ENCODE measurements around the gene TUBA8. TPM values are rescaled to one million over a fixed set of nuclear protein-coding genes. Genes with fewer than 3 reads are reported as not detected.
"Not testable (repeated sequence)": the region's sequence is repeated elsewhere in the genome, so short reads cannot be mapped to it uniquely, and the experiment has no call there.

Gene TUBA8
- total and polyA plus RNA-seq, 2 donors: 0.57 to 3.1 TPM

- 92% methylated on average over 15 of the region's 15 CpGs for WGBS
- H3K27ac ChIP-seq (ENCODE audit: low read depth in 1 of 2, low read length in 1 of 2): no peak overlapping the region
- no peak overlapping the region for H3K4me3 ChIP-seq (ENCODE audit: low read length in 2 of 2)
- H3K9me3 ChIP-seq (ENCODE audit: control insufficient read depth in 2 of 2, insufficient read depth in 1 of 2, low read length in 1 of 2): no peaks in the 10 kb centered on the region
- H3K4me1 ChIP-seq (ENCODE audit: control insufficient read depth in 2 of 2, insufficient read depth in 2 of 2, low read length in 2 of 2): peaks cover 9 to 11% of the 10 kb centered on the region in 2 donors
- peaks cover 10 to 28% of the 10 kb centered on the region in 2 donors for H3K27me3 ChIP-seq (ENCODE audit: control insufficient read depth in 2 of 2, insufficient read depth in 1 of 2, low read length in 1 of 2)
- no peaks in the 10 kb centered on the region for H3K36me3 ChIP-seq (ENCODE audit: control insufficient read depth in 2 of 2, insufficient read depth in 2 of 2, low read length in 1 of 2)
- no peak for DNase-seq (ENCODE audit: low read depth in 6 of 9, low spot score in 9 of 9)
These were observed 6.0 kb downstream of the TUBA8 start for GRCh38 chr22:18116634-18117033.

GRCh38 chr22:18118345-18118915 is 7.8 kb downstream of the TUBA8 start:
- 97% methylated on average over 9 of the region's 9 CpGs for WGBS
- H3K4me3 ChIP-seq (ENCODE audit: low read length in 2 of 2): no peak overlapping the region
- DNase-seq (ENCODE audit: low read depth in 6 of 9, low spot score in 9 of 9): no peak

GRCh38 chr22:18119409-18120110 is 9.0 kb downstream of the TUBA8 start:
- no peak overlapping the region for H3K4me3 ChIP-seq (ENCODE audit: low read length in 2 of 2)
- peak overlapping the region in 1 of 2 donors; percentile 26 for H3K27ac ChIP-seq (ENCODE audit: low read depth in 1 of 2, low read length in 1 of 2)
- peaks cover 2 to 7% of the 10 kb centered on the region in 2 donors for H3K4me1 ChIP-seq (ENCODE audit: control insufficient read depth in 2 of 2, insufficient read depth in 2 of 2, low read length in 2 of 2)
- H3K36me3 ChIP-seq (ENCODE audit: control insufficient read depth in 2 of 2, insufficient read depth in 2 of 2, low read length in 1 of 2): no peaks in the 10 kb centered on the region
- H3K27me3 ChIP-seq (ENCODE audit: control insufficient read depth in 2 of 2, insufficient read depth in 1 of 2, low read length in 1 of 2): peaks cover 0 to 1% of the 10 kb centered on the region in 2 donors
- no peaks in the 10 kb centered on the region for H3K9me3 ChIP-seq (ENCODE audit: control insufficient read depth in 2 of 2, insufficient read depth in 1 of 2, low read length in 1 of 2)
- no peak for DNase-seq (ENCODE audit: low read depth in 6 of 9, low spot score in 9 of 9)
- 36% methylated on average over 18 of the region's 18 CpGs for WGBS

More at GRCh38 chr22:18118345-18118915, 7.8 kb downstream of the TUBA8 start:
- no peaks in the 10 kb centered on the region for H3K36me3 ChIP-seq (ENCODE audit: control insufficient read depth in 2 of 2, insufficient read depth in 2 of 2, low read length in 1 of 2)
- H3K27me3 ChIP-seq (ENCODE audit: control insufficient read depth in 2 of 2, insufficient read depth in 1 of 2, low read length in 1 of 2): peaks cover 0 to 12% of the 10 kb centered on the region in 2 donors
- H3K27ac ChIP-seq (ENCODE audit: low read depth in 1 of 2, low read length in 1 of 2): no peak overlapping the region
- H3K4me1 ChIP-seq (ENCODE audit: control insufficient read depth in 2 of 2, insufficient read depth in 2 of 2, low read length in 2 of 2): peaks cover 9 to 11% of the 10 kb centered on the region in 2 donors
- no peaks in the 10 kb centered on the region for H3K9me3 ChIP-seq (ENCODE audit: control insufficient read depth in 2 of 2, insufficient read depth in 1 of 2, low read length in 1 of 2)

- Histone ChIP-seq H3K4me3 (ENCODE audit: low read length in 2 of 2) (no peak overlapping the region), H3K36me3 (ENCODE audit: control insufficient read depth in 2 of 2, insufficient read depth in 2 of 2, low read length in 1 of 2) (no peaks in the 10 kb centered on the region), H3K4me1 (ENCODE audit: control insufficient read depth in 2 of 2, insufficient read depth in 2 of 2, low read length in 2 of 2) (peaks cover 0 to 7% of the 10 kb centered on the region in 2 donors), H3K27ac (ENCODE audit: low read depth in 1 of 2, low read length in 1 of 2) (no peak overlapping the region), H3K27me3 (ENCODE audit: control insufficient read depth in 2 of 2, insufficient read depth in 1 of 2, low read length in 1 of 2) (no peaks in the 10 kb centered on the region), H3K9me3 (ENCODE audit: control insufficient read depth in 2 of 2, insufficient read depth in 1 of 2, low read length in 1 of 2) (no peaks in the 10 kb centered on the region)
- DNase-seq (ENCODE audit: low read depth in 6 of 9, low spot score in 9 of 9): no peak
- 98% methylated on average over 4 of the region's 4 CpGs for WGBS
These were observed 10.2 kb downstream of the TUBA8 start for GRCh38 chr22:18120857-18121256.

GRCh38 chr22:18121506-18121905 is 10.9 kb downstream of the TUBA8 start:
- Histone ChIP-seq H3K4me3 (ENCODE audit: low read length in 2 of 2) (no peak overlapping the region), H3K27ac (ENCODE audit: low read depth in 1 of 2, low read length in 1 of 2) (no peak overlapping the region), H3K36me3 (ENCODE audit: control insufficient read depth in 2 of 2, insufficient read depth in 2 of 2, low read length in 1 of 2) (no peaks in the 10 kb centered on the region), H3K4me1 (ENCODE audit: control insufficient read depth in 2 of 2, insufficient read depth in 2 of 2, low read length in 2 of 2) (peaks cover 0 to 7% of the 10 kb centered on the region in 2 donors), H3K9me3 (ENCODE audit: control insufficient read depth in 2 of 2, insufficient read depth in 1 of 2, low read length in 1 of 2) (no peaks in the 10 kb centered on the region), H3K27me3 (ENCODE audit: control insufficient read depth in 2 of 2, insufficient read depth in 1 of 2, low read length in 1 of 2) (no peaks in the 10 kb centered on the region)
- 98% methylated on average over 13 of the region's 13 CpGs for WGBS
- DNase-seq (ENCODE audit: low read depth in 6 of 9, low spot score in 9 of 9): no peak

GRCh38 chr22:18121954-18122554 is 11.4 kb downstream of the TUBA8 start:
- H3K4me3 ChIP-seq (ENCODE audit: low read length in 2 of 2): no peak overlapping the region
- H3K27ac ChIP-seq (ENCODE audit: low read depth in 1 of 2, low read length in 1 of 2): no peak overlapping the region
- H3K4me1 ChIP-seq (ENCODE audit: control insufficient read depth in 2 of 2, insufficient read depth in 2 of 2, low read length in 2 of 2): peaks cover 0 to 7% of the 10 kb centered on the region in 2 donors
- no peaks in the 10 kb centered on the region for H3K27me3 ChIP-seq (ENCODE audit: control insufficient read depth in 2 of 2, insufficient read depth in 1 of 2, low read length in 1 of 2)
- 94% methylated on average over 5 of the region's 5 CpGs for WGBS
- no peaks in the 10 kb centered on the region for H3K36me3 ChIP-seq (ENCODE audit: control insufficient read depth in 2 of 2, insufficient read depth in 2 of 2, low read length in 1 of 2)
- H3K9me3 ChIP-seq (ENCODE audit: control insufficient read depth in 2 of 2, insufficient read depth in 1 of 2, low read length in 1 of 2): no peaks in the 10 kb centered on the region
- no peak for DNase-seq (ENCODE audit: low read depth in 6 of 9, low spot score in 9 of 9)

GRCh38 chr22:18123476-18124025 is 12.9 kb downstream of the TUBA8 start:
- not testable (repeated sequence) for H3K27ac ChIP-seq (ENCODE audit: low read depth in 1 of 2, low read length in 1 of 2); DNase-seq (ENCODE audit: low read depth in 6 of 9, low spot score in 9 of 9); H3K36me3 ChIP-seq (ENCODE audit: control insufficient read depth in 2 of 2, insufficient read depth in 2 of 2, low read length in 1 of 2); H3K4me1 ChIP-seq (ENCODE audit: control insufficient read depth in 2 of 2, insufficient read depth in 2 of 2, low read length in 2 of 2); H3K9me3 ChIP-seq (ENCODE audit: control insufficient read depth in 2 of 2, insufficient read depth in 1 of 2, low read length in 1 of 2); H3K4me3 ChIP-seq (ENCODE audit: low read length in 2 of 2); H3K27me3 ChIP-seq (ENCODE audit: control insufficient read depth in 2 of 2, insufficient read depth in 1 of 2, low read length in 1 of 2)
- WGBS: 97% methylated on average over 19 of the region's 19 CpGs

- Histone ChIP-seq H3K4me3 (ENCODE audit: low read length in 2 of 2) (no peak overlapping the region), H3K27me3 (ENCODE audit: control insufficient read depth in 2 of 2, insufficient read depth in 1 of 2, low read length in 1 of 2) (no peaks in the 10 kb centered on the region), H3K4me1 (ENCODE audit: control insufficient read depth in 2 of 2, insufficient read depth in 2 of 2, low read length in 2 of 2) (no peaks in the 10 kb centered on the region), H3K9me3 (ENCODE audit: control insufficient read depth in 2 of 2, insufficient read depth in 1 of 2, low read length in 1 of 2) (peaks cover 0 to under 1% of the 10 kb centered on the region in 2 donors), H3K36me3 (ENCODE audit: control insufficient read depth in 2 of 2, insufficient read depth in 2 of 2, low read length in 1 of 2) (no peaks in the 10 kb centered on the region), H3K27ac (ENCODE audit: low read depth in 1 of 2, low read length in 1 of 2) (no peak overlapping the region)
- WGBS: 98% methylated on average over 18 of the region's 18 CpGs
- DNase-seq (ENCODE audit: low read depth in 6 of 9, low spot score in 9 of 9): no peak
These were observed 16.0 kb downstream of the TUBA8 start for GRCh38 chr22:18126606-18127005.

- Histone ChIP-seq H3K36me3 (ENCODE audit: control insufficient read depth in 2 of 2, insufficient read depth in 2 of 2, low read length in 1 of 2) (no peaks in the 10 kb centered on the region), H3K27ac (ENCODE audit: low read depth in 1 of 2, low read length in 1 of 2) (no peak overlapping the region), H3K4me1 (ENCODE audit: control insufficient read depth in 2 of 2, insufficient read depth in 2 of 2, low read length in 2 of 2) (no peaks in the 10 kb centered on the region), H3K27me3 (ENCODE audit: control insufficient read depth in 2 of 2, insufficient read depth in 1 of 2, low read length in 1 of 2) (no peaks in the 10 kb centered on the region), H3K9me3 (ENCODE audit: control insufficient read depth in 2 of 2, insufficient read depth in 1 of 2, low read length in 1 of 2) (peaks cover 0 to 1% of the 10 kb centered on the region in 2 donors), H3K4me3 (ENCODE audit: low read length in 2 of 2) (no peak overlapping the region)
- WGBS: 97% methylated on average over 8 of the region's 8 CpGs
- DNase-seq (ENCODE audit: low read depth in 6 of 9, low spot score in 9 of 9): no peak
These were observed 19.4 kb downstream of the TUBA8 start for GRCh38 chr22:18130018-18130417.

Data from thymus (tissue), 11 donors.